SIG-M5 treated with dmso at 0.1 percent for 504 hours (cell line): ENCODE measurements around the gene NELL1.

ENCODE experiments used
- DNase-seq: peaks from one replicate; lab custom pipeline; 2025; ENCODE audit not compliant: unreplicated experiment; lab: John Stamatoyannopoulos, UW

The NELL1 gene

GRCh38 chr11:21545699-21546098, 876.3 kb downstream of the NELL1 start:
- no peak for DNase-seq

GRCh38 chr11:21546703-21547102, 877.3 kb downstream of the NELL1 start:
- DNase-seq: no peak

- peak; percentile 3 for DNase-seq
Measured at GRCh38 chr11:21552911-21553310, 883.5 kb downstream of the NELL1 start.

- DNase-seq: no peak
Measured at GRCh38 chr11:21553795-21554194, 884.4 kb downstream of the NELL1 start.

- no peak for DNase-seq
Measured at GRCh38 chr11:21554284-21554683, 884.9 kb downstream of the NELL1 start.

- DNase-seq: no peak
Measured at GRCh38 chr11:21556926-21557325, 887.5 kb downstream of the NELL1 start.

GRCh38 chr11:21560466-21560975, 891.1 kb downstream of the NELL1 start:
- no peak for DNase-seq

GRCh38 chr11:21561581-21561980, 892.2 kb downstream of the NELL1 start:
- no peak for DNase-seq

- DNase-seq: no peak
Measured at GRCh38 chr11:21564095-21564494, 894.7 kb downstream of the NELL1 start.

GRCh38 chr11:21564833-21565682, 895.7 kb downstream of the NELL1 start:
- DNase-seq: no peak

GRCh38 chr11:21566521-21567117, 897.2 kb downstream of the NELL1 start:
- no peak for DNase-seq

GRCh38 chr11:21567645-21568290, 898.4 kb downstream of the NELL1 start:
- DNase-seq: no peak

GRCh38 chr11:21572210-21572609, 902.8 kb downstream of the NELL1 start:
- no peak for DNase-seq

GRCh38 chr11:21582791-21583190, 913.4 kb downstream of the NELL1 start:
- DNase-seq: no peak

- no peak for DNase-seq
Measured at GRCh38 chr11:21588754-21589153, 919.4 kb downstream of the NELL1 start.

- DNase-seq: no peak
Measured at GRCh38 chr11:21602699-21603098, 933.3 kb downstream of the NELL1 start.

GRCh38 chr11:21603886-21604285, 934.5 kb downstream of the NELL1 start:
- DNase-seq: no peak

- no peak for DNase-seq
Measured at GRCh38 chr11:21604564-21604963, 935.2 kb downstream of the NELL1 start.

GRCh38 chr11:21612326-21612725, 942.9 kb downstream of the NELL1 start:
- DNase-seq: no peak

GRCh38 chr11:21614961-21615360, 945.6 kb downstream of the NELL1 start:
- DNase-seq: no peak

- no peak for DNase-seq
Measured at GRCh38 chr11:21615955-21616371, 946.6 kb downstream of the NELL1 start.

- DNase-seq: no peak
Measured at GRCh38 chr11:21622566-21622965, 953.2 kb downstream of the NELL1 start.
